OCI-LY7 (cell line): Measurements from ENCODE around the gene ST8SIA5. TPM values are rescaled to one million over a fixed set of nuclear protein-coding genes. Genes with fewer than 3 reads are reported as not detected.

Experiments
- BruUV-seq: library from RNA; stranded (reverse); fragments of 400-500 nt; replicated peaks from 2 replicates; lab custom pipeline; 2021; lab: Mats Ljungman, UMichigan
- CTCF ChIA-PET: fragments of 300-600 bp; sonication (Branson Sonifier 250); formaldehyde crosslinking; loops from one replicate; lab custom pipeline; 2022; ENCODE audit warnings: antibody characterized with exemption; ENCODE audit not compliant: unreplicated experiment; lab: Charles Lee
- POLR2A ChIA-PET: fragments of 300-600 bp; sonication (Branson Sonifier 250); formaldehyde crosslinking; loops from one replicate; lab custom pipeline; 2022; ENCODE audit warnings: antibody characterized with exemption; lab: Charles Lee
- DNase-seq: peaks from one replicate; pipeline ENCODE4 v3.0.0-alpha.2; 2015; ENCODE audit warnings: low spot score
- H2AFZ ChIP-seq: fragments of 200-600 bp; sonication (generic), shearing (Covaris generic); 2 replicates; pipeline ENCODE4 v1.6.1; 2014; ENCODE audit warnings: mild to moderate bottlenecking, antibody characterized with exemption, low read length, moderate library complexity
- H3K27ac ChIP-seq: fragments of 200-600 bp; sonication (generic); 2 replicates; pipeline ENCODE4 v1.5.1; 2014; ENCODE audit warnings: mixed run types, low read depth, mild to moderate bottlenecking, moderate library complexity, low read length, inconsistent platforms; ENCODE audit not compliant: poor library complexity, severe bottlenecking
- H3K36me3 ChIP-seq: fragments of 200-600 bp; sonication (generic); 2 replicates; pipeline ENCODE4 v1.6.1; 2014; ENCODE audit warnings: mild to moderate bottlenecking, antibody characterized with exemption, low read length, moderate library complexity, mixed read lengths; ENCODE audit not compliant: insufficient read depth
- H3K4me1 ChIP-seq: fragments of 200-600 bp; sonication (generic); 2 replicates; pipeline ENCODE4 v1.5.1; 2014; ENCODE audit warnings: mild to moderate bottlenecking, low read length; ENCODE audit not compliant: insufficient read depth, poor library complexity, severe bottlenecking
- H3K4me2 ChIP-seq: fragments of 200-600 bp; sonication (generic); 2 replicates; pipeline ENCODE4 v1.6.1; 2014; ENCODE audit warnings: mild to moderate bottlenecking, low read length
- H3K4me3 ChIP-seq: fragments of 200-600 bp; sonication (generic); 2 replicates; pipeline ENCODE4 v1.5.1; 2014; ENCODE audit warnings: mild to moderate bottlenecking, low read depth, low read length; ENCODE audit not compliant: poor library complexity, severe bottlenecking
- H3K79me2 ChIP-seq: fragments of 200-600 bp; sonication (generic); 2 replicates; pipeline ENCODE4 v1.6.1; 2016; ENCODE audit warnings: low read depth, mild to moderate bottlenecking, low read length, moderate library complexity, mixed read lengths; ENCODE audit not compliant: insufficient read depth
- H3K9me2 ChIP-seq: fragments of 200-600 bp; sonication (generic); 2 replicates; pipeline ENCODE4 v1.6.1; 2016; ENCODE audit warnings: mild to moderate bottlenecking, low read length, mixed read lengths; ENCODE audit not compliant: insufficient read depth
- H3K9me3 ChIP-seq: fragments of 200-600 bp; sonication (generic); 2 replicates; pipeline ENCODE4 v1.6.1; 2014; ENCODE audit warnings: mild to moderate bottlenecking, mixed run types, low read length, mixed read lengths
- H4K20me1 ChIP-seq: fragments of 200-600 bp; sonication (generic); 2 replicates; pipeline ENCODE4 v1.6.1; 2014; ENCODE audit warnings: mild to moderate bottlenecking, antibody characterized with exemption, low read length, moderate library complexity, mixed read lengths; ENCODE audit not compliant: insufficient read depth
- EZH2phosphoT487 ChIP-seq: fragments of 200-600 bp; sonication (generic); IDR thresholded peaks from 2 replicates; pipeline ENCODE4 v1.6.1; 2018; ENCODE audit warnings: low read depth, borderline replicate concordance, mild to moderate bottlenecking, mixed run types, antibody characterized with exemption, low read length, moderate library complexity, mixed read lengths
- intact Hi-C: fragments of 100-400 bp; cut with micrococcal nuclease; formaldehyde crosslinking; loops from one replicate; pipeline ENCODE4 v1.10.0; 2022; ENCODE audit not compliant: unreplicated experiment
- total RNA-seq, 2 experiments: library from RNA; depleted of rRNA in 1 of 2; stranded (reverse); fragments of >200 nt in 1 of 2; shearing (Covaris generic) in 1 of 2; gene quantifications; 2 replicates each; pipeline ENCODE4 v1.2.3, GENCODE V29; 2014 to 2022
- TF ChIP-seq, protein P1 (sequence below): fragments of 200-600 bp; sonication (generic); conservative IDR thresholded peaks from 2 replicates; pipeline ENCODE4 v1.5.1; 2014; ENCODE audit warnings: mild to moderate bottlenecking, antibody characterized with exemption, low read length, moderate library complexity, mixed read lengths

ST8SIA5 gene
- total RNA-seq, 2 experiments from 2014 or later, result 0.28 TPM; not detected in 1

DNA sequence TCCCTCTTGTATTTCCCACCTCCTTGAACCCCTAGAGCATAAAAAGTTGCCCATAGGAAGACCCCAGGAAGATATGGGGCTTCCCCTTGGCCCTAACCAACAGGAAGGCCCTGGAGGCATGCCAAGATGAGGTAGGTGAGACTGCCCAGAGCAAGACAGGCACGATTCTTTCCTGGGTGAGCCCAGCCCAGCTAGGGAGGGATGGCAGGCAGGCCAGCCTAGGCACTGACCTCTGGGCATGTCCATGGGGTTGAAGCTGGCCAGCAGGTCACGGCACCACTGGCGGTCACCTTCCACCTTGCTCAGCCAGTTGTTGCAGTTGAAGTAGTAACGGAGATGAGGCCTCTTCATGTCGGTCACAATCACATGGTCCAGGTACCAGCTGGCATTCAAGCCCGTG lies 117.5 kb downstream of the ST8SIA5 start:
- ChIA-PET POLR2A (no interaction called here), CTCF (no interaction called here)
- no peaks in the 10 kb centered on the region for H3K9me3 ChIP-seq
- H3K4me1 ChIP-seq, result no peaks in the 10 kb centered on the region
- no peak overlapping the region for H3K4me2 ChIP-seq
- no peaks in the 10 kb centered on the region for H3K79me2 ChIP-seq
- no peak for TF ChIP-seq EZH2phosphoT487
- TF ChIP-seq, protein P1, sequence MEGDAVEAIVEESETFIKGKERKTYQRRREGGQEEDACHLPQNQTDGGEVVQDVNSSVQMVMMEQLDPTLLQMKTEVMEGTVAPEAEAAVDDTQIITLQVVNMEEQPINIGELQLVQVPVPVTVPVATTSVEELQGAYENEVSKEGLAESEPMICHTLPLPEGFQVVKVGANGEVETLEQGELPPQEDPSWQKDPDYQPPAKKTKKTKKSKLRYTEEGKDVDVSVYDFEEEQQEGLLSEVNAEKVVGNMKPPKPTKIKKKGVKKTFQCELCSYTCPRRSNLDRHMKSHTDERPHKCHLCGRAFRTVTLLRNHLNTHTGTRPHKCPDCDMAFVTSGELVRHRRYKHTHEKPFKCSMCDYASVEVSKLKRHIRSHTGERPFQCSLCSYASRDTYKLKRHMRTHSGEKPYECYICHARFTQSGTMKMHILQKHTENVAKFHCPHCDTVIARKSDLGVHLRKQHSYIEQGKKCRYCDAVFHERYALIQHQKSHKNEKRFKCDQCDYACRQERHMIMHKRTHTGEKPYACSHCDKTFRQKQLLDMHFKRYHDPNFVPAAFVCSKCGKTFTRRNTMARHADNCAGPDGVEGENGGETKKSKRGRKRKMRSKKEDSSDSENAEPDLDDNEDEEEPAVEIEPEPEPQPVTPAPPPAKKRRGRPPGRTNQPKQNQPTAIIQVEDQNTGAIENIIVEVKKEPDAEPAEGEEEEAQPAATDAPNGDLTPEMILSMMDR, result no peak
- H4K20me1 ChIP-seq, result no peaks in the 10 kb centered on the region
- H3K36me3 ChIP-seq, result no peaks in the 10 kb centered on the region
- no peak for DNase-seq
- BruUV-seq, result no TSS peak
- no peaks in the 10 kb centered on the region for H3K9me2 ChIP-seq
- no peak overlapping the region for H2AFZ ChIP-seq
- no peak overlapping the region for H3K4me3 ChIP-seq
- no peak overlapping the region for H3K27ac ChIP-seq
- intact Hi-C loops, result no loop called here

DNA sequence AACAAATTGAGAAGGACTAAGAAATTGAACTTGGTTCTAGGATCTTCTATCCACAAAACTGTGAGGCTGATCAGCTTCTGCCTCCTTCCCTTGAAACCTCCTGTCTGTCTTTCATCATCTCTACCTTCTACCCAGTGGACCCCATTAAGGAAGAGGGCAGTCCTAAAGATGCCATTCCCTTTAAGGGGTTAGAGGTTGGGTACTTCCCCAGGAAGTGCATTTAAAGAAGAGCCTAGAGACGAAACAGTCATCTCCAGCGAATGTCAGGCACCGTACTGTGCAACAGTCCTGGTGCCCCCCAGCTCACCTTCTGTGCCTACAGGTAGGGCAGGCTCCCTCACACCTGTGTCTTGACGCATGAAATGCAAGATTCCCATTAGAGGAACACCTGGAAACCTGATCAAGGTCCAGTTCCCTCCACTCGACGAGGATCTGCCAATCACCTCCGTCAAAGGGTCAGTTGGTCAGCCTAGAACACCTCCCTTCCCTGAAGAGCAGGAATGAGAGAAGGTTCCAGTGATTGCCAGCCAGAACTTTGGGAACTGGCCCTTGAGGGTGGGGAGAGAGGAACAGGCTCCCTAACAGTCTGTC lies 120.7 kb downstream of the ST8SIA5 start:
- H3K4me2 ChIP-seq, result no peak overlapping the region

More for the DNA sequence above, 120.7 kb downstream of the ST8SIA5 start:
- H3K4me1 ChIP-seq, result no peaks in the 10 kb centered on the region
- TF ChIP-seq EZH2phosphoT487, result no peak
- TF ChIP-seq, protein P1, result no peak
- H3K9me2 ChIP-seq, result no peaks in the 10 kb centered on the region
- POLR2A ChIA-PET, result no interaction called here
- intact Hi-C loops, result no loop called here
- H3K27ac ChIP-seq, result no peak overlapping the region
- H3K79me2 ChIP-seq, result no peaks in the 10 kb centered on the region
- no peaks in the 10 kb centered on the region for H3K36me3 ChIP-seq
- H3K9me3 ChIP-seq, result no peaks in the 10 kb centered on the region
- H3K4me3 ChIP-seq, result no peak overlapping the region
- BruUV-seq, result no TSS peak
- DNase-seq, result no peak
- CTCF ChIA-PET, result no interaction called here
- H2AFZ ChIP-seq, result no peak overlapping the region
- no peaks in the 10 kb centered on the region for H4K20me1 ChIP-seq
